Sigmoid colon (tissue), 7 donors: Measurements from ENCODE around the gene FAM163B. TPM values are rescaled to one million over a fixed set of nuclear protein-coding genes. Genes with fewer than 3 reads are reported as not detected.

Experiments used
- DNase-seq: peaks from one replicate; pipeline ENCODE4 v3.0.0-alpha.2; 2019
- H3K27ac ChIP-seq, 4 donors: fragments of 200-600 bp; sonication (generic); one replicate each; pipeline ENCODE4 v1.5.1; 2016 to 2019; ENCODE audit warnings: mild to moderate bottlenecking in 1 of 4
- H3K27me3 ChIP-seq, 3 donors: fragments of 200-600 bp; sonication (generic); one replicate each; pipeline ENCODE4 v1.5.1; 2019; ENCODE audit warnings: mild to moderate bottlenecking in 1 of 3
- H3K36me3 ChIP-seq, 4 donors: fragments of 200-600 bp; sonication (generic); one replicate each; pipeline ENCODE4 v1.5.1; 2016 to 2019
- H3K4me1 ChIP-seq, 4 donors: fragments of 200-600 bp; sonication (generic); one replicate each; pipeline ENCODE4 v1.5.1; 2017 to 2019
- H3K4me3 ChIP-seq, 4 donors: fragments of 200-600 bp; sonication (generic); one replicate each; pipeline ENCODE4 v1.5.1; 2017 to 2019; ENCODE audit warnings: mild to moderate bottlenecking in 2 of 4, moderate library complexity in 1 of 4
- H3K9me3 ChIP-seq, 4 donors: fragments of 200-600 bp in 3 of 4; sonication (generic) in 3 of 4; one replicate each; pipeline versions ENCODE4 v1.5.1 to v1.6.1; 2013 to 2019
- EP300 ChIP-seq, 4 donors: sonication (generic); formaldehyde crosslinking; IDR thresholded peaks; one replicate each; pipeline ENCODE4 v1.6.1; 2017; ENCODE audit warnings: antibody characterized with exemption in 4 of 4
- POLR2A ChIP-seq, 2 donors: fragments of 450-650 bp; IDR thresholded peaks; one replicate each; pipeline ENCODE4 v1.6.1; 2016; ENCODE audit warnings: antibody characterized with exemption in 2 of 2, mild to moderate bottlenecking in 2 of 2, moderate library complexity in 2 of 2
- POLR2AphosphoS5 ChIP-seq, 4 donors: sonication (generic); formaldehyde crosslinking; IDR thresholded peaks; one replicate each; pipeline ENCODE4 v1.6.1; 2017; ENCODE audit warnings: antibody characterized with exemption in 4 of 4
- WGBS, 2 donors: extraction: QIAGEN DNeasy Blood & Tissue Kit; methylation state at CpG; one replicate each; pipeline ENCODE4 v1.1.7; 2013; 5-methylcytosine and 5-hydroxymethylcytosine counted together
- intact Hi-C: fragments of 100-400 bp; cut with DNase I; formaldehyde crosslinking; loops from one replicate; pipeline ENCODE4 v1.15.1; 2023
- polyA plus RNA-seq, 3 donors: library from polyadenylated mRNA; stranded (reverse); fragments of 200-250 nt; gene quantifications; one replicate each; pipeline ENCODE4 v1.2.3, GENCODE V29; 2013
- total RNA-seq, 4 donors: library from RNA; depleted of rRNA; stranded (reverse); fragments of >200 nt; gene quantifications; one replicate each; pipeline ENCODE4 v1.1.0, GENCODE V29; 2016
- TF ChIP-seq, protein P1 (sequence below), 4 experiments: fragments of 450-650 bp in 3 of 4; fragments of 200-600 bp in 1 of 4; IDR thresholded peaks; one replicate each; pipeline ENCODE4 v1.5.1; 2016 to 2019; ENCODE audit warnings: antibody characterized with exemption in 4 of 4, mild to moderate bottlenecking in 3 of 4, moderate library complexity in 2 of 4
- donor health status: healthy with polysubstance abuse.
- donor health status: Bipolar disorder and iron deficiency.
- donor health status: healthy.

Gene FAM163B
- total and polyA plus RNA-seq, 7 donors = 0.29 to 2.4 (median 1.2) TPM; not detected in 1

DNA sequence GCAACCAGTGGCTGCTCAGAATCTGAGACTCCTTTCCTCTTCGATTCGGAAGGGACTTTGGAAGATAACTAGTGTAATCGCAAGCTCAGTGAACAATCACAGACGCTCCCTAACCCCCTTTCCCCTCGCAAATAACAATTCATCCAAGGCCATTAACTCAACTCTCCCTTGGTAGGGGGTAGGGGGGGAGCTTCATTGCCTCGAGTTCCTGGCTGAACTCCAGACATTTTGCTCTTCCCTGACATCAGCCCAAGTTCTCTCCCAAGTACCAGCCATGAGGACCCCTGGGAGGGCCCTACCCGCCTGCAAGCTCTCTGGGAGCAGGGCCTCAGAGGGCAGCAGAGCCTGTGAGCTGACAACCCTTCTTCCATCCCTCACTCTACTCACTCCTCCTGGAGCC is 8.4 kb downstream of the FAM163B start:
- intact Hi-C loops = no loop called here
- peaks cover 0 to 34% (median 19%) of the 10 kb centered on the region in 3 donors for H3K27me3 ChIP-seq
- TF ChIP-seq, protein P1, sequence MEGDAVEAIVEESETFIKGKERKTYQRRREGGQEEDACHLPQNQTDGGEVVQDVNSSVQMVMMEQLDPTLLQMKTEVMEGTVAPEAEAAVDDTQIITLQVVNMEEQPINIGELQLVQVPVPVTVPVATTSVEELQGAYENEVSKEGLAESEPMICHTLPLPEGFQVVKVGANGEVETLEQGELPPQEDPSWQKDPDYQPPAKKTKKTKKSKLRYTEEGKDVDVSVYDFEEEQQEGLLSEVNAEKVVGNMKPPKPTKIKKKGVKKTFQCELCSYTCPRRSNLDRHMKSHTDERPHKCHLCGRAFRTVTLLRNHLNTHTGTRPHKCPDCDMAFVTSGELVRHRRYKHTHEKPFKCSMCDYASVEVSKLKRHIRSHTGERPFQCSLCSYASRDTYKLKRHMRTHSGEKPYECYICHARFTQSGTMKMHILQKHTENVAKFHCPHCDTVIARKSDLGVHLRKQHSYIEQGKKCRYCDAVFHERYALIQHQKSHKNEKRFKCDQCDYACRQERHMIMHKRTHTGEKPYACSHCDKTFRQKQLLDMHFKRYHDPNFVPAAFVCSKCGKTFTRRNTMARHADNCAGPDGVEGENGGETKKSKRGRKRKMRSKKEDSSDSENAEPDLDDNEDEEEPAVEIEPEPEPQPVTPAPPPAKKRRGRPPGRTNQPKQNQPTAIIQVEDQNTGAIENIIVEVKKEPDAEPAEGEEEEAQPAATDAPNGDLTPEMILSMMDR (IDR thresholded peaks at IDR 0.05) = no peak
- no peak for TF ChIP-seq EP300 (IDR thresholded peaks at IDR 0.05)
- no peak for TF ChIP-seq POLR2A (IDR thresholded peaks at IDR 0.05)
- H3K27ac ChIP-seq = no peak overlapping the region
- H3K9me3 ChIP-seq = peaks cover 10 to 12% (median 10%) of the 10 kb centered on the region in 4 donors
- WGBS, 2 donors = 58 to 61% methylated on average over 7 of the region's 7 CpGs
- H3K36me3 ChIP-seq = no peaks in the 10 kb centered on the region
- no peaks in the 10 kb centered on the region for H3K4me1 ChIP-seq
- no peak for DNase-seq
- no peak overlapping the region for H3K4me3 ChIP-seq

DNA sequence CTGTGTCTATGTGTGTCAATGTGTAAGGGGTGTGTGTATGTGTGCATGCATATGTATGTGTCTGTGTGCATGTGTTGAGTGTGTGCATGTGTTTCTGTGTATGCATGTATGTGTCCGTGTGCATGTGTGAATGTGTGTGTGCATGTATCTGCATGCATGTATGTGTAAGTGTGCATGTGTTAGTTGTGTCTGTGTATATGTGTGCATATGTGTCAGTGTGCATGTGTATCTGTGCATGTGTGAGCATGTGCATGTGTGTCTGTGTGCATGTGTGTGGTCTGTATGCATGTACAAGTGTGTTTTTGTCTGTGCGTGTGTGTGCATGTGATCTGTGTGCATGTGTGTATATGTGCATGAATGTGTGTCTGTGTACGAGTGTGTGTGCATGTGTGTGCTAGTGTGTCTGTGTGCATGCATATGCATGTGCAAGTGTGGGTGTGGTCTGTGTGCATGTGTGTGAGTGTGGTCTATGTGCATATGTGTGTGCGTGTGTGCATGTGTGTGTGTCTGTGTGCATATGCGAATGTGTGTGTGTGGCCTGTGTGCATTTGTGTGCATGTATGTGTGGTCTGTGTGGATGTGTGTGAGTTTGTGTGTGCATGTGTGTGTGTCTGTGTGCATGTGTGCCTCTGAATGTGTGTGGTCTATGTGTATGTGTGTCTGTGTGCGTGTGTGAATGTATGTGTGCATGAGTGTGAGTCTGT is 9.6 kb downstream of the FAM163B start:
- Histone ChIP-seq H3K36me3 (no peaks in the 10 kb centered on the region), H3K27ac (no peak overlapping the region), H3K9me3 (peaks cover 10 to 12% (median 10%) of the 10 kb centered on the region in 4 donors), H3K27me3 (peaks cover 0 to 25% (median 11%) of the 10 kb centered on the region in 3 donors), H3K4me1 (no peaks in the 10 kb centered on the region), H3K4me3 (no peak overlapping the region)
- no peak for DNase-seq
- TF ChIP-seq, protein P1 (IDR thresholded peaks at IDR 0.05) = no peak
- intact Hi-C loops = no loop called here
- 94 to 96% methylated on average over 6 of the region's 6 CpGs for WGBS, 2 donors

GRCh38 chr9:133598978-133599377 is 10.2 kb downstream of the FAM163B start:
- H3K9me3 ChIP-seq = peaks cover 10 to 12% (median 10%) of the 10 kb centered on the region in 4 donors
- intact Hi-C loops = no loop called here
- DNase-seq = no peak
- 81 to 86% methylated on average over 7 of the region's 7 CpGs for WGBS, 2 donors
- no peaks in the 10 kb centered on the region for H3K4me1 ChIP-seq
- H3K4me3 ChIP-seq = no peak overlapping the region
- TF ChIP-seq POLR2AphosphoS5 (IDR thresholded peaks at IDR 0.05) (no peak), EP300 (IDR thresholded peaks at IDR 0.05) (no peak), POLR2A (IDR thresholded peaks at IDR 0.05) (no peak)
- TF ChIP-seq, protein P1 (IDR thresholded peaks at IDR 0.05) = no peak
- H3K36me3 ChIP-seq = no peaks in the 10 kb centered on the region
- H3K27me3 ChIP-seq = peaks cover 0 to 23% (median 8%) of the 10 kb centered on the region in 3 donors
- H3K27ac ChIP-seq = no peak overlapping the region

- peaks cover 10 to 12% (median 10%) of the 10 kb centered on the region in 4 donors for H3K9me3 ChIP-seq
- H3K4me1 ChIP-seq = no peaks in the 10 kb centered on the region
- peaks cover 0 to 8% (median 8%) of the 10 kb centered on the region in 3 donors for H3K27me3 ChIP-seq
- no peak for TF ChIP-seq POLR2AphosphoS5 (IDR thresholded peaks at IDR 0.05)
- TF ChIP-seq EP300 (IDR thresholded peaks at IDR 0.05) = no peak
- TF ChIP-seq, protein P1 (IDR thresholded peaks at IDR 0.05) = no peak
- no peak for TF ChIP-seq POLR2A (IDR thresholded peaks at IDR 0.05)
- no peak overlapping the region for H3K27ac ChIP-seq
- intact Hi-C loops = no loop called here
- no peaks in the 10 kb centered on the region for H3K36me3 ChIP-seq
- no peak for DNase-seq
- H3K4me3 ChIP-seq = no peak overlapping the region
- 79 to 82% methylated on average over 7 of the region's 7 CpGs for WGBS, 2 donors
Measured at GRCh38 chr9:133597316-133597957, 11.8 kb downstream of the FAM163B start.
